H1 (cell line): ENCODE results near the gene KLHL21. TPM values are rescaled to one million over a fixed set of nuclear protein-coding genes. Genes with fewer than 3 reads are reported as not detected.

Source experiments
- CTCF ChIA-PET: fragments of 300-600 bp; sonication (Branson Sonifier 250); formaldehyde crosslinking; loops from one replicate; lab custom pipeline; 2021; ENCODE audit not compliant: partially characterized antibody; lab: Charles Lee
- POLR2A ChIA-PET: fragments of 300-600 bp; sonication (Branson Sonifier 250); formaldehyde crosslinking; loops from one replicate; lab custom pipeline; 2021; ENCODE audit warnings: inconsistent platforms; ENCODE audit not compliant: partially characterized antibody; lab: Charles Lee
- DNase-seq, 2 experiments: peaks; one replicate each; pipeline versions ENCODE4 v3.0.0 to v3.0.0-alpha.2; 2010 to 2022; ENCODE audit warnings: low spot score in 2 of 2, low read depth in 1 of 2, mixed read lengths in 1 of 2
- FAIRE-seq: peaks from 2 replicates; lab custom pipeline; 2011; peaks lifted over from hg19 to GRCh38; lab: Jason Lieb, UNC
- H2AFZ ChIP-seq: 2 replicates; pipeline ENCODE4 v1.8.1; 2012; ENCODE audit warnings: low read length, inconsistent platforms
- H2AK5ac ChIP-seq: 2 replicates; pipeline ENCODE4 v1.6.1; 2013; ENCODE audit warnings: low read depth, low read length
- H2BK120ac ChIP-seq: replicated peaks from 2 replicates; pipeline ENCODE3; 2013; ENCODE audit warnings: low read depth, low read length, inconsistent platforms
- H2BK12ac ChIP-seq: 2 replicates; pipeline ENCODE4 v1.6.1; 2013; ENCODE audit warnings: low read depth, low read length
- H2BK15ac ChIP-seq: 2 replicates; pipeline ENCODE4 v1.6.1; 2013; ENCODE audit warnings: low read length
- H2BK20ac ChIP-seq: 2 replicates; pipeline ENCODE4 v1.6.1; 2013; ENCODE audit warnings: low read length
- H2BK5ac ChIP-seq: 2 replicates; pipeline ENCODE4 v1.6.1; 2013; ENCODE audit warnings: low read depth, low read length
- H3K14ac ChIP-seq: 2 replicates; pipeline ENCODE4 v1.6.1; 2013; ENCODE audit warnings: inconsistent platforms; ENCODE audit not compliant: insufficient read length
- H3K18ac ChIP-seq: 2 replicates; pipeline ENCODE4 v1.6.1; 2013; ENCODE audit warnings: low read length; ENCODE audit errors: extremely low read depth
- H3K23ac ChIP-seq: 2 replicates; pipeline ENCODE4 v1.6.1; 2013; ENCODE audit warnings: inconsistent platforms; ENCODE audit not compliant: insufficient read length
- H3K23me2 ChIP-seq: 2 replicates; pipeline ENCODE4 v1.6.1; 2013; ENCODE audit warnings: low read depth, low read length
- H3K27ac ChIP-seq: 2 replicates; pipeline ENCODE4 v1.6.1; 2011; ENCODE audit warnings: low read depth, low read length, inconsistent platforms
- H3K27me3 ChIP-seq, 4 experiments: replicated peaks in 1 of 4; 1 replicate in 1 of 4; 2 replicates in 3 of 4; pipeline versions ENCODE4 v1.6.1 to v1.8.1; 2011 to 2013; ENCODE audit warnings: low read length in 3 of 4, mild to moderate bottlenecking in 3 of 4, inconsistent platforms in 2 of 4, mixed read lengths in 2 of 4, moderate library complexity in 1 of 4; ENCODE audit not compliant: control insufficient read depth in 3 of 4, insufficient read depth in 3 of 4; ENCODE audit errors: extremely low read depth in 1 of 4
- H3K36me3 ChIP-seq, 4 experiments: 2 replicates each; pipeline versions ENCODE4 v1.6.1 to v1.8.1; 2011 to 2013; ENCODE audit warnings: mild to moderate bottlenecking in 4 of 4, low read length in 3 of 4, moderate library complexity in 2 of 4, control low read depth in 1 of 4, inconsistent platforms in 1 of 4; ENCODE audit not compliant: insufficient read depth in 4 of 4, control insufficient read depth in 2 of 4
- H3K4ac ChIP-seq: replicated peaks from 2 replicates; pipeline ENCODE3; 2013; ENCODE audit warnings: low read length, low read depth, mixed read lengths, inconsistent platforms; ENCODE audit not compliant: insufficient read length
- H3K4me1 ChIP-seq, 4 experiments: replicated peaks in 1 of 4; 1 replicate in 1 of 4; 2 replicates in 3 of 4; pipeline versions ENCODE4 v1.6.1 to v1.8.1; 2011 to 2013; ENCODE audit warnings: low read length in 3 of 4, inconsistent platforms in 2 of 4, mixed read lengths in 1 of 4; ENCODE audit not compliant: insufficient read depth in 4 of 4, control insufficient read depth in 3 of 4
- H3K4me2 ChIP-seq, 2 experiments: 2 replicates each; pipeline versions ENCODE4 v1.6.1 to v1.8.1; 2011 to 2013; ENCODE audit warnings: low read depth in 2 of 2, low read length in 2 of 2, control low read depth in 1 of 2, inconsistent platforms in 1 of 2, mild to moderate bottlenecking in 1 of 2; ENCODE audit not compliant: insufficient read depth in 1 of 2
- H3K4me3 ChIP-seq, 4 experiments: fragments of 200-600, 300-600 bp in 1 of 4; sonication (generic), shearing (Covaris generic), sonication (Bioruptor Twin) in 1 of 4; 2 replicates each; pipeline versions ENCODE4 v1.5.1 to v1.8.1; 2011 to 2016; ENCODE audit warnings: low read length in 4 of 4, low read depth in 3 of 4, control low read depth in 2 of 4, inconsistent platforms in 2 of 4, mild to moderate bottlenecking in 2 of 4, mixed read lengths in 1 of 4, moderate library complexity in 1 of 4; ENCODE audit not compliant: insufficient read depth in 2 of 4; ENCODE audit errors: extremely low read depth in 1 of 4
- H3K56ac ChIP-seq: replicated peaks from 2 replicates; pipeline ENCODE3; 2013; ENCODE audit warnings: low read depth, mild to moderate bottlenecking, mixed read lengths, low read length, inconsistent platforms; ENCODE audit not compliant: insufficient read length
- H3K79me1 ChIP-seq: 2 replicates; pipeline ENCODE4 v1.6.1; 2013; ENCODE audit warnings: low read depth, low read length, control low read depth
- H3K79me2 ChIP-seq, 2 experiments: 2 replicates each; pipeline versions ENCODE4 v1.6.1 to v1.8.1; 2012 to 2013; ENCODE audit warnings: low read length in 2 of 2, mild to moderate bottlenecking in 2 of 2, inconsistent platforms in 1 of 2; ENCODE audit not compliant: insufficient read depth in 2 of 2, control insufficient read depth in 1 of 2
- H3K9ac ChIP-seq, 4 experiments: replicated peaks in 1 of 4; 1 replicate in 1 of 4; 2 replicates in 3 of 4; pipeline versions ENCODE4 v1.6.1 to v1.8.1; 2011 to 2013; ENCODE audit warnings: low read depth in 3 of 4, low read length in 3 of 4, control low read depth in 2 of 4, mild to moderate bottlenecking in 2 of 4, moderate library complexity in 2 of 4, inconsistent platforms in 1 of 4; ENCODE audit errors: extremely low read depth in 1 of 4
- H3K9me3 ChIP-seq, 2 experiments: 2 replicates each; pipeline versions ENCODE4 v1.6.1 to v1.8.1; 2012 to 2013; ENCODE audit warnings: mild to moderate bottlenecking in 2 of 2, moderate library complexity in 2 of 2, control low read depth in 1 of 2, inconsistent platforms in 1 of 2, low read depth in 1 of 2, low read length in 1 of 2, mixed read lengths in 1 of 2; ENCODE audit not compliant: insufficient read depth in 2 of 2
- H4K20me1 ChIP-seq, 2 experiments: replicated peaks in 1 of 2; 2 replicates each; pipeline versions ENCODE3 to v1.8.1; 2011 to 2013; ENCODE audit warnings: inconsistent platforms in 2 of 2, low read length in 2 of 2, mild to moderate bottlenecking in 1 of 2; ENCODE audit not compliant: insufficient read depth in 2 of 2, control insufficient read depth in 1 of 2
- H4K5ac ChIP-seq: 2 replicates; pipeline ENCODE4 v1.6.1; 2013; ENCODE audit warnings: low read length, low read depth, mixed read lengths, inconsistent platforms; ENCODE audit not compliant: insufficient read length
- H4K8ac ChIP-seq: 2 replicates; pipeline ENCODE4 v1.8.0; 2013; ENCODE audit warnings: mild to moderate bottlenecking, moderate library complexity, low read length, inconsistent platforms; ENCODE audit not compliant: insufficient read depth; ENCODE audit errors: extremely low read depth
- H4K91ac ChIP-seq: replicated peaks from 2 replicates; pipeline ENCODE3; 2013; ENCODE audit warnings: low read length, mixed read lengths, inconsistent platforms; ENCODE audit not compliant: insufficient read length
- JUN ChIP-seq: IDR thresholded peaks from 2 replicates; pipeline ENCODE4 v1.6.1; 2011; ENCODE audit warnings: low read depth, mild to moderate bottlenecking, improper control_type of control experiment, low read length
- KDM5A ChIP-seq: fragments of 200-600 bp; IDR thresholded peaks from 2 replicates; pipeline ENCODE4 v1.7.1; 2012; ENCODE audit warnings: mild to moderate bottlenecking, low read length, inconsistent platforms, mixed read lengths
- SP1 ChIP-seq: IDR thresholded peaks from 2 replicates; pipeline ENCODE4 v1.6.1; 2011; ENCODE audit warnings: low read depth, low read length
- SP2 ChIP-seq: IDR thresholded peaks from 2 replicates; pipeline ENCODE4 v1.6.1; 2012; ENCODE audit warnings: mild to moderate bottlenecking, low read length, inconsistent platforms
- TAF1 ChIP-seq: IDR thresholded peaks from 2 replicates; pipeline ENCODE4 v1.6.1; 2011; ENCODE audit warnings: mild to moderate bottlenecking, low read depth, low read length
- WGBS, 2 experiments: shearing (Covaris generic) in 1 of 2; methylation state at CpG; one replicate each; pipeline versions ENCODE4 v1.1.6 to v1.1.7; 2013 to 2015; ENCODE audit warnings: low lambda C conversion rate in 2 of 2, mixed read lengths in 2 of 2, inconsistent platforms in 1 of 2, low coverage in 1 of 2, missing lambda C conversion rate in 1 of 2; ENCODE audit not compliant: insufficient replicate concordance in 2 of 2, insufficient coverage in 1 of 2, insufficient read length in 1 of 2; ENCODE audit errors: extremely low coverage in 1 of 2, missing lambda C conversion rate in 1 of 2; 5-methylcytosine and 5-hydroxymethylcytosine counted together
- polyA plus RNA-seq, 7 experiments: library from polyadenylated mRNA; depleted of rRNA in 3 of 7; stranded (reverse) in 5 of 7; unstranded in 2 of 7; fragments of >200 nt in 5 of 7; fragments of 200-250 nt in 2 of 7; gene quantifications; 1 replicate in 5 of 7; 2 replicates in 1 of 7; 4 replicates in 1 of 7; pipeline versions ENCODE4 v1.2.1 to v1.2.3, GENCODE V29; 2011 to 2013; ENCODE audit warnings: missing spikeins in 2 of 7, mixed read lengths in 2 of 7
- total RNA-seq: library from RNA; stranded (reverse); fragmentation: NEBNext Ultra II Directional; extraction: Animal tissue kit (Norgen Biotek cat#: 25700); gene quantifications from 2 replicates; pipeline ENCODE4 v1.2.1, GENCODE V29; 2021

KLHL21 gene
- total and polyA plus RNA-seq, 2 of the 8 experiments (the other 6 are each of a cell fraction or from before 2014, with no cell fraction given) = 11.9 to 22.3 TPM

DNA sequence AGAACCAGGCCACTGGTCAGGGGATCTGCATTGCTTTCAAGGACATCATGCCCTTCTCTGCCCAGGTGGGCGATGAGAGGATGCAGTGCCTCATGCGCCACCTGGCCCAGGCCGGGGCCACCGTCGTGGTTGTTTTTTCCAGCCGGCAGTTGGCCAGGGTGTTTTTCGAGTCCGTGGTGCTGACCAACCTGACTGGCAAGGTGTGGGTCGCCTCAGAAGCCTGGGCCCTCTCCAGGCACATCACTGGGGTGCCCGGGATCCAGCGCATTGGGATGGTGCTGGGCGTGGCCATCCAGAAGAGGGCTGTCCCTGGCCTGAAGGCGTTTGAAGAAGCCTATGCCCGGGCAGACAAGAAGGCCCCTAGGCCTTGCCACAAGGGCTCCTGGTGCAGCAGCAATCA is 27.9 kb downstream of the KLHL21 start:
- no peak overlapping the region for H3K4me3 ChIP-seq
- H4K8ac ChIP-seq = no peak overlapping the region
- DNase-seq (no peak), FAIRE-seq (no peak)
- H3K27ac ChIP-seq = no peak overlapping the region
- no peak overlapping the region for H2BK15ac ChIP-seq
- no peak overlapping the region for H4K5ac ChIP-seq
- no peaks in the 10 kb centered on the region for H3K36me3 ChIP-seq
- H2BK120ac ChIP-seq = no peak overlapping the region
- no peak overlapping the region for H3K18ac ChIP-seq
- H2AK5ac ChIP-seq = no peak overlapping the region
- peaks cover 0 to 13% (median 10%) of the 10 kb centered on the region in 4 experiments; a peak in 6 of 7 replicates for H3K4me1 ChIP-seq
- WGBS, 2 experiments = 94% methylated on average over 13 of the region's 14 CpGs; no CpG with 5 or more reads in 1 of the 2 experiments
- H2AFZ ChIP-seq = no peak overlapping the region
- H3K56ac ChIP-seq = no peak overlapping the region
- POLR2A ChIA-PET = interaction anchor here (1.0 kb wide), 1 partner anchor 27 kb away, joined by 4 read pairs; no protein-coding TSS in a partner anchor
- no peak overlapping the region for H3K14ac ChIP-seq
- H4K91ac ChIP-seq = no peak overlapping the region
- H2BK20ac ChIP-seq = no peak overlapping the region
- H3K9me3 ChIP-seq = no peaks in the 10 kb centered on the region
- H3K4me2 ChIP-seq = no peak overlapping the region
- H3K79me1 ChIP-seq = no peaks in the 10 kb centered on the region
- no peaks in the 10 kb centered on the region for H3K79me2 ChIP-seq
- no peak overlapping the region for H2BK5ac ChIP-seq
- no peak overlapping the region for H3K23ac ChIP-seq
- H4K20me1 ChIP-seq = no peaks in the 10 kb centered on the region
- H3K23me2 ChIP-seq = peaks cover 5% of the 10 kb centered on the region
- H3K9ac ChIP-seq = no peak overlapping the region
- CTCF ChIA-PET = interaction anchor here (0.9 to 5.1 kb wide), 4 partner anchors 9 to 67 kb away, joined by 3 to 19 read pairs (median 10); partner anchors contain the start of genes NOL9 and TAS1R1
- no peak overlapping the region for H2BK12ac ChIP-seq
- H3K27me3 ChIP-seq = peaks cover 0 to 2% (median 0%) of the 10 kb centered on the region in 4 experiments; a peak in 3 of 7 replicates
- no peak overlapping the region for H3K4ac ChIP-seq
- no peak for TF ChIP-seq JUN
- TF ChIP-seq KDM5A = no peak
- no peak for TF ChIP-seq SP2
- TF ChIP-seq SP1 = no peak
- TF ChIP-seq TAF1 = no peak
